H1 (cell line): ENCODE results near the gene SLC25A4. TPM values are rescaled to one million over a fixed set of nuclear protein-coding genes. Genes with fewer than 3 reads are reported as not detected.

Source experiments
- BACH1 ChIP-seq: IDR thresholded peaks from 2 replicates; pipeline ENCODE4 v1.6.1; 2012; ENCODE audit warnings: low read length, improper control_type of control experiment
- BRCA1 ChIP-seq: IDR thresholded peaks from 2 replicates; pipeline ENCODE4 v1.6.1; 2012; ENCODE audit warnings: low read depth, low read length, improper control_type of control experiment
- CHD1 ChIP-seq: IDR thresholded peaks from 2 replicates; pipeline ENCODE4 v1.6.1; 2012; ENCODE audit warnings: low read depth, low read length, improper control_type of control experiment
- CREB1 ChIP-seq: IDR thresholded peaks from 2 replicates; pipeline ENCODE4 v1.6.1; 2012; ENCODE audit warnings: inconsistent platforms
- EP300 ChIP-seq, 2 experiments: IDR thresholded peaks; 1 replicate in 1 of 2; 2 replicates in 1 of 2; pipeline ENCODE4 v1.6.1; 2011 to 2012; ENCODE audit warnings: low read depth in 2 of 2, low read length in 2 of 2, mild to moderate bottlenecking in 2 of 2, borderline replicate concordance in 1 of 2, inconsistent platforms in 1 of 2, moderate library complexity in 1 of 2
- GABPA ChIP-seq: IDR thresholded peaks from 2 replicates; pipeline ENCODE4 v1.6.1; 2011; ENCODE audit warnings: mild to moderate bottlenecking, low read length, moderate library complexity, borderline replicate concordance; ENCODE audit not compliant: insufficient read depth
- HDAC2 ChIP-seq, 2 experiments: fragments of 300-600 bp in 1 of 2; sonication (generic) in 1 of 2; IDR thresholded peaks; 2 replicates each; pipeline ENCODE4 v1.6.1; 2011 to 2012; ENCODE audit warnings: low read depth in 2 of 2, low read length in 2 of 2, mild to moderate bottlenecking in 2 of 2, moderate library complexity in 2 of 2, borderline replicate concordance in 1 of 2, inconsistent platforms in 1 of 2
- KDM1A ChIP-seq: fragments of 200-600, 300-600 bp; sonication (generic); IDR thresholded peaks from 2 replicates; pipeline ENCODE4 v1.7.1; 2016; ENCODE audit warnings: mild to moderate bottlenecking, low read length, borderline replicate concordance
- KDM5A ChIP-seq: fragments of 200-600 bp; IDR thresholded peaks from 2 replicates; pipeline ENCODE4 v1.7.1; 2012; ENCODE audit warnings: mild to moderate bottlenecking, low read length, inconsistent platforms, mixed read lengths
- MAX ChIP-seq: IDR thresholded peaks from 2 replicates; pipeline ENCODE4 v1.6.1; 2012; ENCODE audit warnings: inconsistent platforms
- PHF8 ChIP-seq: fragments of 200-600 bp; sonication (generic); conservative IDR thresholded peaks from 2 replicates; pipeline ENCODE4 v1.7.1; 2012; ENCODE audit warnings: low read depth, mild to moderate bottlenecking, inconsistent platforms, low read length, moderate library complexity
- POLR2AphosphoS5 ChIP-seq: IDR thresholded peaks from 2 replicates; pipeline ENCODE4 v1.6.1; 2011; ENCODE audit warnings: low read depth, low read length
- RAD21 ChIP-seq, 2 experiments: IDR thresholded peaks in 1 of 2; conservative IDR thresholded peaks in 1 of 2; 2 replicates each; pipeline ENCODE4 v1.6.1; 2011; ENCODE audit warnings: low read depth in 2 of 2, low read length in 2 of 2, improper control_type of control experiment in 1 of 2, inconsistent platforms in 1 of 2, mild to moderate bottlenecking in 1 of 2, moderate library complexity in 1 of 2
- RBBP5 ChIP-seq: IDR thresholded peaks from 2 replicates; pipeline ENCODE4 v1.7.1; 2012; ENCODE audit warnings: low read depth, mild to moderate bottlenecking, inconsistent platforms, low read length, moderate library complexity, borderline replicate concordance
- RNF2 ChIP-seq: fragments of 200-900, 300-1000 bp; sonication (generic); IDR thresholded peaks from 2 replicates; pipeline ENCODE4 v1.7.1; 2016; ENCODE audit warnings: borderline replicate concordance, low read depth, mild to moderate bottlenecking, antibody characterized with exemption, low read length; ENCODE audit not compliant: poor library complexity, severe bottlenecking; ENCODE audit errors: missing control alignments
- RXRA ChIP-seq: IDR thresholded peaks from 2 replicates; pipeline ENCODE4 v1.6.1; 2011; ENCODE audit warnings: low read depth, mild to moderate bottlenecking, low read length, moderate library complexity; ENCODE audit not compliant: insufficient read depth
- SIRT6 ChIP-seq: IDR thresholded peaks from one replicate; pipeline ENCODE4 v1.7.1; 2012; ENCODE audit warnings: low read length, inconsistent platforms
- SUZ12 ChIP-seq: fragments of 200-600 bp; sonication (generic); IDR thresholded peaks from 2 replicates; pipeline ENCODE4 v1.6.1; 2012; ENCODE audit warnings: mild to moderate bottlenecking, inconsistent platforms, low read length, moderate library complexity, mixed read lengths
- TCF12 ChIP-seq: IDR thresholded peaks from 2 replicates; pipeline ENCODE4 v1.6.1; 2011; ENCODE audit warnings: low read depth, mild to moderate bottlenecking, low read length
- polyA plus RNA-seq, 7 experiments: library from polyadenylated mRNA; depleted of rRNA in 3 of 7; stranded (reverse) in 5 of 7; unstranded in 2 of 7; fragments of >200 nt in 5 of 7; fragments of 200-250 nt in 2 of 7; gene quantifications; 1 replicate in 5 of 7; 2 replicates in 1 of 7; 4 replicates in 1 of 7; pipeline versions ENCODE4 v1.2.1 to v1.2.3, GENCODE V29; 2011 to 2013; ENCODE audit warnings: missing spikeins in 2 of 7, mixed read lengths in 2 of 7
- total RNA-seq: library from RNA; stranded (reverse); fragmentation: NEBNext Ultra II Directional; extraction: Animal tissue kit (Norgen Biotek cat#: 25700); gene quantifications from 2 replicates; pipeline ENCODE4 v1.2.1, GENCODE V29; 2021
- TF ChIP-seq, protein P1 (sequence below): IDR thresholded peaks from 2 replicates; pipeline ENCODE4 v1.6.1; 2012; ENCODE audit warnings: inconsistent platforms
- TF ChIP-seq, protein P2 (sequence below): IDR thresholded peaks from 2 replicates; pipeline ENCODE4 v1.6.1; 2011; ENCODE audit warnings: low read depth, mild to moderate bottlenecking, low read length; ENCODE audit not compliant: insufficient read depth

Gene SLC25A4
- total and polyA plus RNA-seq, 2 of the 8 experiments (the other 6 are each of a cell fraction or from before 2014, with no cell fraction given): 41.3 to 42.0 TPM

GRCh38 chr4:185142912-185143600 is at the start of gene SLC25A4 (continued):
- TF ChIP-seq CREB1 (0 out of 2 replicates have a peak, but pooled peaks have one; percentile 15), SIRT6 (no peak), EP300 (IDR thresholded peaks at IDR 0.05; ENCODE audit: borderline replicate concordance in 1 of 2, low read depth in 2 of 2, low read length in 2 of 2) (no peak), RNF2 (no peak), CHD1 (no peak), MAX (peak; percentile 66; the same call in 1 of the 2 replicates), PHF8 (peak; percentile 95), GABPA (no peak), SUZ12 (peak; percentile 39; the same call in 1 of the 2 replicates), HDAC2 (IDR thresholded peaks at IDR 0.05; ENCODE audit: borderline replicate concordance in 1 of 2, low read depth in 2 of 2, low read length in 2 of 2) (peak; percentile 74 to 75; a peak in 3 of 4 replicates), RAD21 (IDR thresholded peaks at IDR 0.05 in 1 of 2, conservative IDR thresholded peaks at IDR 0.05 in 1 of 2; ENCODE audit: low read depth in 2 of 2, low read length in 2 of 2) (no peak; a peak in 1 of 4 replicates), TCF12 (0 out of 2 replicates have a peak, but pooled peaks have one; percentile 51), RXRA (no peak), BACH1 (peak; percentile 34; the same call in 1 of the 2 replicates), BRCA1 (peak; percentile 95), KDM1A (0 out of 2 replicates have a peak, but pooled peaks have one; percentile 21), RBBP5 (no peak; the same call in none of the 2 replicates), KDM5A (no peak), POLR2AphosphoS5 (peak; percentile 95)
- TF ChIP-seq, protein P1, sequence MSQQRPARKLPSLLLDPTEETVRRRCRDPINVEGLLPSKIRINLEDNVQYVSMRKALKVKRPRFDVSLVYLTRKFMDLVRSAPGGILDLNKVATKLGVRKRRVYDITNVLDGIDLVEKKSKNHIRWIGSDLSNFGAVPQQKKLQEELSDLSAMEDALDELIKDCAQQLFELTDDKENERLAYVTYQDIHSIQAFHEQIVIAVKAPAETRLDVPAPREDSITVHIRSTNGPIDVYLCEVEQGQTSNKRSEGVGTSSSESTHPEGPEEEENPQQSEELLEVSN: peak; percentile 69
- TF ChIP-seq, protein P2, sequence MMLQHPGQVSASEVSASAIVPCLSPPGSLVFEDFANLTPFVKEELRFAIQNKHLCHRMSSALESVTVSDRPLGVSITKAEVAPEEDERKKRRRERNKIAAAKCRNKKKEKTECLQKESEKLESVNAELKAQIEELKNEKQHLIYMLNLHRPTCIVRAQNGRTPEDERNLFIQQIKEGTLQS: no peak
